Measurements from ENCODE around the gene GOLPH3.
"Not testable (repeated sequence)": the region's sequence is repeated elsewhere in the genome, so short reads cannot be mapped to it uniquely, and the experiment has no call there.

Gene GOLPH3

GRCh38 chr5:32174011-32174870 lies at the start of gene GOLPH3:
Gene GOLPH3 (minus strand): TSS chr5:32174319. CDS start chr5:32174034, 285 bp downstream.
- peak; percentile 27 for DNase-seq (ENCODE audit: low read depth, low spot score)
- peak within 1 kb of the TSS; percentile 96 for H3K27ac ChIP-seq

GRCh38 chr5:32222723-32223470 lies 48.8 kb upstream of the GOLPH3 start:
- H3K27ac ChIP-seq = no peak overlapping the region
- DNase-seq (ENCODE audit: low read depth, low spot score) = no peak

DNA sequence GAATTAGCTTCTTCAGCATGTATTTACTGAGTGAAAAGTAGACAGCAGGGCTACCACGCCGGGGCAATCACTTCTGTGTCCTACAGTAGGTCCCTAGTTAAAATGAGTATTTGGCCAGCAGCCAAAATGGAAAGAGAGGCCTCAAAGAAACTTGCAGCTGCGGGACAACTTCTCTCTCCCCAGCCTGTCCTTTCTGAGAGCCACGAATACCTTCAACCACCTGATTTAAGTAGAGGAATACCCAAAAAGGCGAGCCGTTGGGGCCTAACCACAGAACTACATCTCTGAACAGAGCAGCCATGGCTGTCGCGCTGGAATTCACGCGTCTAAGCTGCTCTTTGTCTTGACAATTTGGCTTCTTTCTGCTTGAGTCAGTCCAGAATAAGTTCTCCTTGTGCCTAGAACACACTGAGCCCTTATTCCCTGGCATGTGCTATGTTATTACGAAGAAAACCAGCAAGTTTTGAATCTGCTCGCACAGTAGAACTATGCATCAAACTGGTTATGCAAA lies 43.8 kb upstream of the GOLPH3 start:
- no peak for DNase-seq (ENCODE audit: low read depth, low spot score)

DNA sequence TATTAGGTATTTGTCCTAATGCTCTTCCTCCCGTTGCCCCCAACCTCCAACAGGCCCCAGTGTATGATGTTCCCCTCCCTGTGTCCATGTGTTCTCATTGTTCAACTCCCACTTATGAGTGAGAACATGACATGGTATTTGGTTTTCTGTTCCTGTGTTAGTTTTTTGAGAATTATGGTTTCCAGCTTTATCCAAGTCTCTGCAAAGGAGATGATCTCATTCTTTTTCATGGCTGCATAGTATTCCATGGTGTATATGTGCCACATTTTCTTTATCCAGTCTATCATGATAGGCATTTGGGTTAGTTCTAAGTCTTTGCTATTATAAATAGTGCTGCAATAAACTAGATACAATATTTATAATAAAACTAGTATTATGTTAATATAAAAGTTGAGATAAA lies 40.2 kb upstream of the GOLPH3 start:
- not testable (repeated sequence) for H3K27ac ChIP-seq; DNase-seq (ENCODE audit: low read depth, low spot score)

More for the DNA sequence above, 43.8 kb upstream of the GOLPH3 start:
- no peak overlapping the region for H3K27ac ChIP-seq

GRCh38 chr5:32210151-32210550 lies 36.0 kb upstream of the GOLPH3 start:
- H3K27ac ChIP-seq = no peak overlapping the region
- DNase-seq (ENCODE audit: low read depth, low spot score) = no peak

- not testable (repeated sequence) for DNase-seq (ENCODE audit: low read depth, low spot score); H3K27ac ChIP-seq
Measured at GRCh38 chr5:32208837-32209236, 34.7 kb upstream of the GOLPH3 start.

DNA sequence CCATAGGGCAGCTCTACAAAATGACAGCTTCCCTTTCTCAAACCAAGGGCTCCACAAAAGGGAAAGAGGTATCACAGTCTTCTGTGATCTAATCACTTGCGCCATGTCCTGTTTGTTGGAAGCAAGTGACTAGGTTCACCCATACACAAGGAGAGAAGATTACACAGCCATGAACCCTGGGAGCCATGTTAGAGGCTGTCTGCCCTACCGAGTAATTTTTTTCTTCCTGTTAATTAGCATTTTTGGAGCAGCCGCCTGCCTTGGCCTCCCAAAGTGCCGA lies 33.2 kb upstream of the GOLPH3 start:
- H3K27ac ChIP-seq = no peak overlapping the region
- DNase-seq (ENCODE audit: low read depth, low spot score) = no peak

GRCh38 chr5:32206509-32207354 lies 32.6 kb upstream of the GOLPH3 start:
- DNase-seq (ENCODE audit: low read depth, low spot score) = no peak
- H3K27ac ChIP-seq = no peak overlapping the region

- no peak overlapping the region for H3K27ac ChIP-seq
- no peak for DNase-seq (ENCODE audit: low read depth, low spot score)
Measured at GRCh38 chr5:32206053-32206452, 31.9 kb upstream of the GOLPH3 start.

GRCh38 chr5:32202394-32202793 lies 28.3 kb upstream of the GOLPH3 start:
- H3K27ac ChIP-seq = no peak overlapping the region
- DNase-seq (ENCODE audit: low read depth, low spot score) = no peak

GRCh38 chr5:32201122-32201753 lies 27.1 kb upstream of the GOLPH3 start:
- no peak for DNase-seq (ENCODE audit: low read depth, low spot score)
- peak overlapping the region; percentile 48 for H3K27ac ChIP-seq

- no peak for DNase-seq (ENCODE audit: low read depth, low spot score)
- no peak overlapping the region for H3K27ac ChIP-seq
Measured at GRCh38 chr5:32197032-32197431, 22.9 kb upstream of the GOLPH3 start.

DNA sequence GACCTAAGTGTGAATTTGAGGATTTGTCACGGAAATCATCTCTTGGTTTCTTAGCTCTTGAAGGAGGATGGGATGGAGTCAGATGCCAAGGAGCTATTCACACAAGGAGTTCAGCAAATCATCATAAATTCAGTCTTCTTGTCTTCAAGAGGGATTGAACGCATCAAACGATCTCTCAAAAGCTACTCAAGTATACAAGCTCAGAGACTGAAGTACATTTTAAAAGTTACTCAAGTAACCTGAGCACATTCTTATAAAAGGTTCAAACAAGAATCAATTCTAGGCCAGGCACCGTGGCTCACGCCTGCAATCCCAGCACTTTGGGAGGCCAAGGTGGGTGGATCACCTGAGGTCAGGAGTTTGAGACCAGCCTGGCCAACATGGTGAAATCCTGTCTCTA lies 21.1 kb upstream of the GOLPH3 start:
- no peak for DNase-seq (ENCODE audit: low read depth, low spot score)
- no peak overlapping the region for H3K27ac ChIP-seq

DNA sequence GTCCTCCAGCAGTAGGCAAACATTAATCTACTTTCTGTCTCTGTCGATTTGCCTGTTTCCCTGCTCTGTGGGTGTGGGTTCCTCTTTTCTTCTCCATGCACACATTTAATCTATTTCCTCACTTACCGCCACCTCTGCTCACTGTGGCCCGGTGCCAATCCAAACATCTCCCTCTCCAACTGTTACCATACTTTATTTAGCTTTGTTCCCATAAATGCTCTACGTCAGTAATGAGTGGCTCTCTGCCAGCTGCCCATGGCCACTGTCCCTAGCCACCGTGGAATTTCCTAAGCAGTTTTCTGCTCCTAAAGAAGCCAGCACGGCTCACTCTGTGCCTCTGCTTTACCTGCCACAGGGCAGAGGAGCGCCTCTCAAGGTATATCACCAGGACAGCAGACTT lies 19.5 kb upstream of the GOLPH3 start:
- no peak for DNase-seq (ENCODE audit: low read depth, low spot score)
- no peak overlapping the region for H3K27ac ChIP-seq

GRCh38 chr5:32190095-32190494 lies 16.0 kb upstream of the GOLPH3 start:
- no peak for DNase-seq (ENCODE audit: low read depth, low spot score)
- H3K27ac ChIP-seq = no peak overlapping the region

DNA sequence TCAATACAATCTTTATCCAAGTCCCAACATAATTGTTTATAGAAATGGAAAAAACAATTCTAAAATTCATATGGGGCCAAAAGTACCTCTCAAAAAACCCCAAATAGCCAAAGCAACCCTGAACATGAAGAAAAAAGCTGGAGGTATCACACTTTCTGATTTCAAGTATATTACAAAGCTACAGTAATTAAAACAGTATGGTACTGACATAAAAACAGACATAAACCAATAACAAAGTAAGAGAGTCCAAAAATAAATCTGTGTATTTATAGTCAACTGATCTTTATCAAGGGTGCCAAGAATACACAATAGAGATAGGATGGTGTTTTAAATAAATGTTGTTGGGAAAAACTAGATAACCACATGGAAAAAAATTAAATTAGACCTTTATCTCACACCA lies 13.6 kb upstream of the GOLPH3 start:
- no peak for DNase-seq (ENCODE audit: low read depth, low spot score)
- no peak overlapping the region for H3K27ac ChIP-seq

- no peak for DNase-seq (ENCODE audit: low read depth, low spot score)
- no peak overlapping the region for H3K27ac ChIP-seq
Measured at GRCh38 chr5:32182463-32183063, 8.4 kb upstream of the GOLPH3 start.

- DNase-seq (ENCODE audit: low read depth, low spot score) = no peak
- H3K27ac ChIP-seq = peak overlapping the region; percentile 96
Measured at GRCh38 chr5:32173267-32174010, 680 bp downstream of the GOLPH3 start.

DNA sequence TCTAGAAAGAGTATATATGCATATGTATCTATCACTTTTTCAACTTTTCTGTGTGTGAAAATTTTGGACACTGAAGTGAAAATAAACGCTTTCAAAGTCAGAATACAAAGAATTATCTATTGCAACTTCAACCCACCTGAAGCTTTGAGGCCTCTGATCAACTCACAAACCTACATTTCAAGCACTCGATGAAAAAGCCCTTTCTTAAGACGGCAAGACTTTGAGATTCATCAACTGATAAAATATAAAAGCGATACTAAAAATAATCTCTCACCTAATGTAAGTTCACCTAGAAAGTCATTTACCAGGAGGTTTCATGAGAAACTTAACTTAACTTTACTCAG lies 1.2 kb downstream of the GOLPH3 start:
- H3K27ac ChIP-seq = peak overlapping the region; percentile 96
- DNase-seq (ENCODE audit: low read depth, low spot score) = no peak
